Activated naive CD4-positive, alpha-beta T cell treated with anti-CD3 and anti-CD28 coated beads, Interleukin-2, amount 10 ng/mL, durations not matched to agents 5 hours and 36 hours (primary cell): ENCODE measurements around the gene OR10P1. TPM values are rescaled to one million over a fixed set of nuclear protein-coding genes. Genes with fewer than 3 reads are reported as not detected.

Experiments used
- total RNA-seq, 2 experiments: library from RNA; stranded (reverse); gene quantifications; one replicate each; pipeline ENCODE4 v1.2.3, GENCODE V29; 2021

OR10P1 gene
- not detected for total RNA-seq

GRCh38 chr12:55636853-55637252 is at the start of gene OR10P1:
Gene OR10P1 (plus strand): TSS chr12:55636892. CDS start chr12:55636892, 0 bp downstream.

Other genes with a start within 250 kb of the OR10P1 start
- gene OR6C65, start 236.4 kb upstream of the OR10P1 start, total RNA-seq: not detected
- not detected for gene OR6C76, start 210.6 kb upstream of the OR10P1 start, total RNA-seq
- not detected for gene OR6C2, start 192.8 kb upstream of the OR10P1 start, total RNA-seq
- not detected for gene OR6C70, start 166.8 kb upstream of the OR10P1 start, total RNA-seq
- not detected for gene OR6C68, start 144.5 kb upstream of the OR10P1 start, total RNA-seq
- not detected for gene OR6C4, start 87.3 kb upstream of the OR10P1 start, total RNA-seq
- gene OR2AP1, start 64.4 kb upstream of the OR10P1 start, total RNA-seq: not detected
- 1 to 10 TPM; 2.1 to 2.6 TPM for gene ITGA7, start 71.0 kb downstream of the OR10P1 start, total RNA-seq
- gene BLOC1S1, start 79.2 kb downstream of the OR10P1 start, total RNA-seq: 100 to 1,000 TPM; 145 to 152 TPM
- gene RDH5, start 83.5 kb downstream of the OR10P1 start, total RNA-seq: 10 to 100 TPM in 1 of 2 experiments, 1 to 10 TPM in 1; 9.7 to 11.1 TPM
- 100 to 1,000 TPM; 106 to 114 TPM for gene CD63, start 92.1 kb downstream of the OR10P1 start, total RNA-seq
- gene GDF11, start 106.2 kb downstream of the OR10P1 start, total RNA-seq: 10 to 100 TPM; 10.2 to 10.7 TPM
- 10 to 100 TPM; 77.9 to 78.8 TPM for gene SARNP, start 180.8 kb downstream of the OR10P1 start, total RNA-seq
- gene ORMDL2, start 181.1 kb downstream of the OR10P1 start, total RNA-seq: 10 to 100 TPM; 55.3 to 55.7 TPM
- gene DNAJC14, start 192.7 kb downstream of the OR10P1 start, total RNA-seq: 10 to 100 TPM; 30.4 to 31.3 TPM
- not detected for gene MMP19, start 206.0 kb downstream of the OR10P1 start, total RNA-seq